ENCODE results near the gene TMEFF2.

- no peak for TF ChIP-seq CTCF (conservative IDR thresholded peaks at IDR 0.05; ENCODE audit: low read depth in 2 of 2)
- TF ChIP-seq ZNF462 (CRISPR knock-in tag; IDR thresholded peaks at IDR 0.05): no peak
- no peak for TF ChIP-seq POLR2AphosphoS5 (IDR thresholded peaks at IDR 0.05; ENCODE audit: low read depth)
- TF ChIP-seq EZH2 (IDR thresholded peaks at IDR 0.05; ENCODE audit: low read depth, unreplicated experiment): no peak
- no peak for TF ChIP-seq CREB1 (CRISPR knock-in tag; IDR thresholded peaks at IDR 0.05; ENCODE audit: low read depth)
- TF ChIP-seq ZNF331 (CRISPR knock-in tag; IDR thresholded peaks at IDR 0.05; ENCODE audit: low read depth): no peak
- TF ChIP-seq ETS1 (IDR thresholded peaks at IDR 0.05): no peak
- no peak for TF ChIP-seq JUNB (IDR thresholded peaks at IDR 0.05; ENCODE audit: unreplicated experiment)
- no peak for TF ChIP-seq REST (IDR thresholded peaks at IDR 0.05; ENCODE audit: unreplicated experiment)
- no peak for TF ChIP-seq EZH2phosphoT487 (IDR thresholded peaks at IDR 0.05; ENCODE audit: unreplicated experiment)
- TF ChIP-seq ZNF114 (CRISPR knock-in tag; IDR thresholded peaks at IDR 0.05): no peak
- no peak for TF ChIP-seq STAT1 (IDR thresholded peaks at IDR 0.05; ENCODE audit: unreplicated experiment)
- TF ChIP-seq NANOG (IDR thresholded peaks at IDR 0.05; ENCODE audit: borderline replicate concordance): no peak
Observed at GRCh38 chr2:191932286-191932685, 262.4 kb downstream of the TMEFF2 start.
